HG03196 (cell line): ENCODE results near the gene LIMA1.
"Not testable (repeated sequence)": the region's sequence is repeated elsewhere in the genome, so short reads cannot be mapped to it uniquely, and the experiment has no call there.

ENCODE experiments used
- ATAC-seq: cut with Tn5 transposase; IDR thresholded peaks from one replicate; pipeline ENCODE4 v1.9.1; 2021; ENCODE audit not compliant: unreplicated experiment

LIMA1 gene

DNA sequence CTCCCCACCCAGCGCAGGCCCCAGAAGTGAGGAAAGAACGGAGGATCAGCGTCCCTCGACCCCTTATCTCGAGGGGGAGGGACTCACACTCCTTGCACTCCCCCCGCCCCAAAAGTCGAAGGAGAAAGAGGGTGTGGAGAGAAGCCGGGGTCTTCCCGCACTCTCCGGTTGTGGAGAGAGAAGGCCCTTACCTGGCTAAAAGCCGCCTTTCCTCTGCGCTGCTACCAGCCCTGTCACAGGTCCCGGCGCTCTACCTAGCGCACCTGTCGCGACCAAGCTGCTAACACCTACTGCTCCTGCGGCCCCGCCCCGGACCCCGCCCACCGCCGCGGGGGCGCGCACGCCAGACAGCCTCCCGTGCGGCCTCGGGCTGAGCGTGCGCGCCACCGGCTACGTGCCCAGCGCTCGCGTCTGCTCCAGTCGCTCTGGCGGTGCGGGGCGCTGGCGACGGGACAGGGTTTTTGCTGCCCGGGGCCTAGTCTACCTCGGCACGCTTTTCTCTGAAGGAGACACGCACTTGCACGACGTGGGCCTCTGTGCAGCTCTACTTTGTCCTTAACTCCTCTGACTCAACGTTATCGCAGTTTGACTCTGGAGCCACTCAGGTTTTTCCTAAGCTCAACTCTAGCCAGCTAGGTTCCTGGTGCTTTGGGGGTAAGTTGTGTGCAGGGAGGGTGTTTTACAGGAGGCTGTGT is at the start of gene LIMA1:
Gene LIMA1, minus strand, starts transcription at position 292 of the 695 bp plus-strand sequence. CDS start 34,769 bp downstream, outside the sequence.
- ATAC-seq = peak; percentile 97

DNA sequence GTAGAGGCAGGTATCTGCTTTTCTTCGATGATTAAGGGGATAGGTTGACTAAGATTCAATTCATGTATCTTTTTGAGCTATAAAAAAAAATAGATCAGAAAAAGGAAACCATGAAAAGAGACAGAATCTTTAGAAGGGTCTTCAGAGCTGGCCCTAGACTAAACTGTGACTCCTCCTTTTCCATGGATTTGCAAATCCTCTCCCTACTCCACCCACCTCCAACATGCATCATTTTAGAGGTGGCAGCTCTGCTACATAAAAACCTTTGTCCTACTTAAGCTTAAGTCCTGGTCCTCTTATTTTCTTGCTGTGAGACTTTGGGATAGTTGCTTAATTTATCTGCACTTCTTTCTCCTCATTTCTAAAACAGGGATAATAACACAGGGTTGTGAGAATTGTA is 48.4 kb upstream of the LIMA1 start:
- no peak for ATAC-seq

DNA sequence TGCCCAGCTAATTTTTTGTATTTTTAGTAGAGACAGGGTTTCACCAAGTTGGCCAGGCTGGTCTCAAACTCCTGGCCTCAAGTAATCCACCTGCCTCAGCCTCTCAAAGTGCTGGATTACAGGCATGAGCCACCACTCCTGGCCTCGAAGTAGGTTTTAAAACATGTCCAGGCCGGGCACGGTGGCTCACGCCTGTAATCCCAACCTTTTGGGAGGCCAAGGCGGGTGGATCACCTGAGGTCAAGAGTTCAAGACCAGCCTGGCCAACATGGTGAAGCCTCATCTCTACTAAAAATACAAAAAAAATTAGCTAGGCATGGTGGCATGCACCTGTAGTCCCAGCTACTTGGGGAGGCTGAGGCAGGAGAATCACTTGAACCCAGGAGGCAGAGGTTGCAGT is 45.3 kb upstream of the LIMA1 start:
- ATAC-seq = not testable (repeated sequence)

DNA sequence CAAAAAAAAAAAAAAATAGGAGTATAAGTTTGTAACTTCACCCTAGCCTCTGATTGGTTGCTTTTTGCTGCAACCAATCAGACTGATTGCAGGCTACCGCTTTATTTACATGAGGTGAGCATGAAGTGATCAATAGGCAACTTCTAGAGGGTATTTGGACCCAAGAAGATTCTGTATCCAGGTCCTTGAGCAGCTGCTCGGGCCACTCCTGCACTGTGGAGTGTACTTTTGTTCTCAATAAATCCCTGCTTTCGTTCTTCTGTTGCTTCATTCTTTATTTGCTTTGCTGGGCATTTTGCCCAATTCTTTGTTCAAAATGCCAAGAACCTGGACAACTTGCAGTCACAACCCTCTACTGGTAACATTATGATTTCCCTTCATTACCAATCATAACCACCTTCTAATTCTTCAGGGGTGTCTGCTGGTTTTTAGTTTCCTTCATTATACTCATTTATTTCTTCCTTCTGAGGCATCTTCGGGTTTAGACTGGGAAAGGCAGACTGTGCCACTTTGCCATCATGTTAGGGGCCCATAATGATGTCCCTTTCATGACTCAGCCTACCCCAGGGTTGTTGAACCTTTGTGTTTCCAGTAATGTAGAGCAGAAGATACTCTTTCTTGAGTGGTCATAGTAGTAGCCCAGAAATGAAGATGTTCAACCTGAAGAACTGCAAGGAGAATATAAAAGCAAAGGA is 43.4 kb upstream of the LIMA1 start:
- ATAC-seq = no peak

DNA sequence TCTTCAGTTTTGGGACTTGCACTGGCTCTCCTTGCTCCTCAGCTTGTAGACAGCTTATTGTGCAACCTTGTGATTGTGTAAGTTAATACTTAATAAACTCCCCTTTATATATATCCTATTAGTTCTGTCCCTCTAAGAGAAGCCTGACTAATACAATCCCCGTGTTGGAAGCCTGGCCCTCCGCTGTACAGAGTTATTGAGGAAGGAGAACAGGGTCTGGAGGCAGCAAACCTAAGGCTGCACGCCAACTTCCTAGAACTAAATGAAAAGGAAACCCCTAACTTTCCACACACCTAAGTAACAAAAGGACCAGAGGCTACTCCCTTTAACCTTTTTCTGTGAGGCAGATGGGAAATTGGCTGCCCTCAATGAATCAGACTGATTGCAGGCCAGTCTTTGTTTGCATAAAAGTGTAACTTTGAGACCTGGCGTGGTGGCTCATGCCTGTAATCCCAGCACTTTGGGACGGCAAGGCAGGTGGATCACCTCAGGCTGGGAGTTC is 42.6 kb upstream of the LIMA1 start:
- no peak for ATAC-seq

DNA sequence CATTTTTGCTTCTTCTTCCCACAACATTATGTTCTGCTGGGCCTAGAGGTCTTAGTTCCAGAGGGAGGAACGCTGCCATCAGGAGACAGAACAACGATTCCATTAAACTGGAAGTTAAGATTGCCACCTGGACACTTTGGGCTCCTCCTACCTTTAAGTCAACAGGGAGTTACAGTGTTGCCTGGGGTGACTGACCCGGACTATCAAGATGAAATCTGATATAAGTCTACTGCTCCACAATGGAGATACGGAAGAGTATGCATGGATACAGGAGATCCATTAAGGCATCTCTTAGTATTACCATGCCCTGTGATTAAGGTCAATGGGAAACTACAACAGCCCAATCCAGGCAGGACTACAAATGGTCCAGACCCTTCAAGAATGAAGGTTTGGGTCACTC is 41.5 kb upstream of the LIMA1 start:
- not testable (repeated sequence) for ATAC-seq

DNA sequence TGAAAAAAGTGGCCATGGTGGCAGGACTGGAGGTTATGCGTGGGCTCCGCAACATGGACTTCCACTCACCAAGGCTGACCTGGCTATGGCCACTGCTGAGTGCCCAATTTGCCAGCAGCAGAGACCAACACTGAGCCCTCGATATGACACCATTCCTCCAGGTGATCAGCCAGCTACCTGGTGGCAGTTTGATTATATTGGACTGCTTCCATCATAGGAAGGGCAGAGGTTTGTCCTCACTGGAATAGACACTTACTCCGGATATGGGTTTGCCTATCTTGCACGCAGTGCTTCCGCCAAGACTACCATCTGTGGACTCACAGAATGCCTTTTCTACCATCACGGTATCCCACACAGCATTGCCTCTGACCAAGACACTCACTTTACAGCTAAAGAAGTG is 40.8 kb upstream of the LIMA1 start:
- ATAC-seq = not testable (repeated sequence)

DNA sequence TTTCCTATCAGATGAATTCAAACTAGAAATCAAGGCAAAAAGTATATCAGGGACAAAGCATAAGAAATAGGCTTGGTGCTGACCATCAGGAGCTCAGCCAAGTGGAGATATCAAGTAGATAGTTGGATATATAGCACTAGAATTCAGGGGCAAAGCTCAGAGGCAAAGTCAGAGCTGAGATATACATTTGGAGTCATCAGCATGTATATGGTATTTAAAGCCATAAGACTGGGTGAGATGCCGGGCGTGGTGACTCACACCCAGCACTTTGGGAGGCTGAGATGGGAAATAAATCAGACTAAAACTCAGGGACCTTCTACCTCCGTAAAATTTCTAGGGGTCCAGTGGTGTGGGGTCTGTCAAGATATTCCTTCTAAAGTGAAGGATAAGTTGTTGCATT is 38.9 kb upstream of the LIMA1 start:
- no peak for ATAC-seq

DNA sequence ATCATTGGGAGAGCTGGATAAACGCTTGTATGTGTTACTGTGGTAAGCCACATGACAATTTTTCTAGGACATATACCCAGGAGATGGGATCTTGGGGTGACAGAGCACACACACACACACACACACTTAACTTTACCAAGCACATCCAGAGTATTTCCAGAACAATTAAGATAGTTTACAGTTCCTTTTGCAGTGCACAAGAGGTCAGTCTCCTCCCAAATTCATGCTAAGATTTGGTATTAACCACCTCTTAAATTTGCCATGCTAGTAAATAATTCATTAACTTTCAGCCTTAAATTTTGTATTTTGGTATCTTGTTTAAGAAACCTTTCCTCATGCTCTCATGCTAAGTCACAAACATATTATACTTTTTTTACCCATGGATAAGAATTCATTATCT is 33.9 kb upstream of the LIMA1 start:
- no peak for ATAC-seq

DNA sequence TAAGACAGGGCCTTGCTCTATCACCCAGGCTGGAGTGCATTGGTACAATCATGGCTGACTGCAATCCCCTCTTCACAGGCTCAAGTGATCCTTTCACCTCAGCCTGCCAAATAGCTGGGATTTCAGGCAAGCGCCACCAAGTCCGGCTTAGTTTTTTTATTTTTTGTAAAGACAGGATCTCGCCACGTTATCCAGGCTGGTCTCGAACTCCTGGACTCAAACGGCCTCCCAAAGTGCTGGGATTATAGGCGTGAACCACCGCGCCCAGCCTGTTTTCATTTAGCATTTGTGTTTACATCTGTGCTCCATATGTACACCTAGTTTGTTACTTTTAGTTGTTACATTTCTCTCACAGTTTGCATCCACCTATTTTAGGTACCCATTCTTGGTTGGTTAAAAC is 32.5 kb upstream of the LIMA1 start:
- ATAC-seq = no peak

DNA sequence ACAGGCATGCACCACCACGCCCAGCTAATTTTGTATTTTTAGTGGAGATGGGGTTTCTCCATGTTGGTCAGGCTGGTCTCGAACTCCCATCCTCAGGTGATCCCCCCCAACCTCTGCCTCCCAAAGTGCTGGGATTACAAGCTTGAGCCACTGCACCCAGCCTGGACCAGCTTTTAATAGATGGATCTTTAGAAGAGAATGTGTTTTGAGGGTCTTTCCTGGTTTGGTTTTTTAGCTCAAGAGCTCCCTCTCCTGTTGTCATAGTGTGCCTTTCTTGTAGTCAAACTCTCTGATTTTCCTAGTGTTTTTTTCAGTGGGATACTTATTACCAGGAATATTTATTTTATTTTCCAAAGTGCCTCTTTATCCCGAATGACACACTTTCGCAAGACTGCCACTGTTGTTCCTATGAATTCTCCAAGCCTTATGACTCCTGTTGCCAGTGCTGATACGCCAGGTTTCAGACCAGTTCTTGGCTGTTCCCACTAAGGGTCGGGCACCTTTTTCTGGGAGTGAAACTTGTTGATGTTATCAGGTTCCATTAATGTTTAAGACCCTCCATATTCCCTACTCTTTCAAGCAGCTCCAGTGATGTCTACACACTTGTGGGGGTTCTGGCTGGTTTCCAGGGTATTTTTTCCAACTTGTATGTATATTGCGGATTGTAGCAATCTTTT is 31.5 kb upstream of the LIMA1 start:
- no peak for ATAC-seq

DNA sequence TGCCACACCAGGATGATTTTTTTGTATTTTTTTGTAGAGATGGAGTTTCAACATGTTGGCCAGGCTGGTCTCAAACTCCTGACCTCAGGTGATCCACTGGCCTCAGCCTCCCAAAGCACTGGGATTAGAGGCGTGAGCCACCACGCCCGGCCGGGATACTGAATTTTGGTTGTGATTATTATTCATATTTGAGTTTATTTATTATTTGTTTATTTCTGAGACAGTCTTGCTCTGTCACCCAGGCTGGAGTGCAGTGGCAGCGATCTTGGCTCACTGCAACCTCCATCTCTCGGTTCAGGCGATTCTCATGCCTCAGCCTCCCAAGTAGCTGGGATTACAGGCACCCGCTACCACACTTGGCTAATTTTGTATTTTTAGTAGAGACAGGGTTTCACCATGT is 30.7 kb upstream of the LIMA1 start:
- ATAC-seq = not testable (repeated sequence)

DNA sequence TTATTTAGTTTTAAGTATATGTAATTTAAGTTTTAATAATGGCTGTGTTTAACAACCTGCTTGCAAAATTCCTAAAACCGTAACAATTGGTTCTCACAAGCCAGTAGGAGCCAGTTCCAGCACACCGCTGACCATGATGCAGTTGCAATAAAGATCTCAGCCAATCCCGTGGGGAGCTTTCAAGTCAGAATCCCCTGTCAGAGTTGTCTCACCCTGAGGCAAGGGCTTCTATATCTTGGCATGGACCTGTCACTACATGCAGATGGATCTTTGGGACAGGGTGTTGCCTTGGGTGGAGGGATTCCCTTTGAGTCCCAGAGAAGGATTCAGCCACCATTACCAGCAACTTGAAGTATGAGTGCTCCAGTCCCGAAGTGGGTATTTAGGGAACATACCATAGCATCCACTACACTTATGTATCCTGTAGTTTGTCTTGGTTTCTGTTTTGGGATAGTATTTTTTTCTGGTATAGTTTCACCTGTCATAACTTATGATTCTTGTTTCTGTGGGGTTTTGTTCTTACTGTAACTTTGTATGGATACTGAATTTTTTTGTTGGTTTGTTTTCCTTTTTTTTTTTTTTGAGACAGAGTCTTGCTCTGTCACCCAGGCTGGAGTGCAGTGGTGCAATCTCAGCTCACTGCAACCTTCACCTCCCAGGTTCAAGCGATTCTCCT is 30.1 kb upstream of the LIMA1 start:
- ATAC-seq = no peak

DNA sequence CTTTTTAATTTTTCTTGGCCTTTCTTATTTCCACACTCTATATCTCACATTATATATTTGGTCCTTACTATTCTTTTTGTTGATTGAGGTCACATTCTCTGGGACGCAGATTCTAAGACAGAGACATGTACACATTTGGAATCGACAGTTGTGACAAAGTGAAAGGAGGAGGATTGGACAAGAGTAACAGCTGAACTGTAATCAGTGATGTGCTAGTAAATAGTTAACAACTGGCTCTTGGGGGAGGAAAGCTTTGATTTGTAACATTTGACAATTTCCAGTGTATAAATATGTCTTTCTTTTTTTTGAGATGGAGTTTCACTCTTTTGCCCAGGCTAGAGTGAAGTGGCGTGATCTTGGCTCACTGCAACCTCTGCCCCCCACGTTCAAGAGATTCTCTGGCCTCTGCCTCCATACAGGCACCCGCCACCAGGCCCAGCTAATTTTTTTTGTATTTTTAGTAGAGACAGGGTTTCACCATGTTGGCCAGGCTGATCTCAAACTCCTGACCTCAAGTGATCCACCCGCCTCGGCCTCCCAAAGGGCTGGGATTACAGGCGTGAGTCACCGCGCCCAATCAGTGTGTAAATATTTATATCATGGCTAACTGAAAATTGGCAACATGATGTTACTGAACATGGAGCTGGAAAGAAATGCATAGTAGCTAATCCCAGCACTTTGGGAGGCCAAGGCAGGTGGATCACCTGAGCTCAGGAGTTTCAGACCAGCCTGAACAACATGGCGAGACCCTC is 28.7 kb upstream of the LIMA1 start:
- ATAC-seq = not testable (repeated sequence)

DNA sequence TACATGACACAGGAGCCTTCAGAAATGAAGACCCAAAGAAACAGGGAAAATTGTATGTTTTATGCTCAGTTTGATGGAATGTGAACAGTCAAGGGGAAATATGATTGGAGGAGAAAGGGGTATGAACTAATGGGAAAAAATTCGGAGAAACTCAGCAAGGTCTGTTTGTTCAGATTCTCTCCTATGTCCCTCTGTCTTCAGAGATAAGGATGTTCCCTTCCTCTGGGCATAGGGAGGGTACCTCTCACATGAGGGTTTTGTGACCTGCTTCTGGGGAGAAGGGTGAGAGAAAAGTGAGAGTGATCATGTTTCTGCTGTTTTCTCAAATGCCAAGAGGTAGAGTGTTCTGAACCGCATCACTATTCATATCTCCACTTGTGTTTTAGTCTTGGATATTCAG is 26.6 kb upstream of the LIMA1 start:
- no peak for ATAC-seq

DNA sequence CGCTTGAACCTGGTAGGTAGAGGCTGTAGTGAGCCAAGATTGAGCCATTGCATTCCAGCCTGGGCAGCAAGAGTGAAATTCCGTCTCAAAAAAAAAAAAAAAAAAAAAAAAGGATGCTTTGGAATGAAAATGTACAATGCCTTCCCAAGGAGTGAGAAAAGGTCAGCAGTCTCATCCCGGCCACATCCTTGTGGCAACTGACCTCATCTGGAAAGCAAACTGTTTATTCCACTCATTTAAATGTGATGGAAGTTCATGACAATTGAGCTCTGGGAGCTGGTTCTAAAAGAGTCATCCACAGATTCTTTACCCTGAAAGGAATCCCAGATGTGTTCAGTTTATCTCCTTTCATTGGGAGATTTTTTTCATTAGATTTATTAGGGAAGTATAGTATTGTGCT is 19.4 kb upstream of the LIMA1 start:
- no peak for ATAC-seq

DNA sequence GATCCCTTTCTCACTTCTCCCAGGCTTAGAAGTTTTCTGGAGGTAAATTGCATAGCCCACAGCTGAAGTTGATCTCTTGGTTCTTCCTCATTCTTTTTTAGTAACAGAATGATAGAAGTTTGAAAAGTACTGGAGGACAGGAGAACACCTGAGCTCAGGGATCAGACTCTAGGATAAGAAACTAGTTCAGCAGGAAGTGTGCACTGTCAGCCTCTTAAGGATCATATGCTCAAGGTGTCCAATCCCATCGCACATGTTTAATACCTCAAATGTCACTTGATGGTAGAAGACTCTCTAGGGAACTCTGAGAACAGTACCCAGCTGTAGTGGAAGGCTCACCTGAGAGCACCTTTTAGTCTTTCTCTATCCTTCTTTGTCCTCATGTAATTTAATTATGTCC is 14.7 kb upstream of the LIMA1 start:
- ATAC-seq = no peak

DNA sequence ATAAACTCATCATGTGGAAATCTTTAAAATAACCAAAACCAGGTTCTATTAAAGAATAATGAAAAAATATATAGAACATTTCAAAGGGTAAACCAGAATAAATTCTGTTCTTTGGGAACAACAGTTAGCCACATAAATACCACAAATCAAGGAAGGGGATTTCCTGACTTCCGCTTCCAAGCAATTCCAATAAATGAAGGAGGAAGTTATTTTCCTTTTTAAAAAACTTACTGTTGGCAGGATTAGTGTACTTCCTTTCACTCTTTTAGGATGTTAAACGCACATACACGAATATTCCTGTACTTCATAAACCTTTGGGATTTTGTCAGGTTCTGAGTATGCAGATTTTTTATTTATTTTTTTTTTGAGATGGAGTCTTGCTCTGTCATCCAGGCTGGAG is 13.7 kb upstream of the LIMA1 start:
- no peak for ATAC-seq

DNA sequence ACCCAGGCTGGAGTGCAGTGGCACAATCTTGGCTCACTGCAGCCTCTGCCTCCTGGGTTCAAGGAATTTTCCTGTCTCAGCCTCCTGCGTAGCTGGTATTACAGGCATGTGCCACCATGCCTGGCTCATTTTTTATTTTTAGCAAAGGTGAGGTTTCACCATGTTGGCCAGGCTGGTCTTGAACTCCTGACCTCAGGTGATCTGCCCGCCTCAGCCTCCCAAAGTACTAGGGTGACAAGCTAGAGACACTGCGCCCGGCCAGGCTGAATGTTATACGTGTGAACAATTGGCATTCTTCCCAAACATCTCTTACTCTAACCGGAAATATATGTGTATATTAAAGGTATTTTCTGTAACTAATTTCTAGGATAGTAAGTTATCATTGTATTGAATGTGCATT is 13.2 kb upstream of the LIMA1 start:
- ATAC-seq = no peak

DNA sequence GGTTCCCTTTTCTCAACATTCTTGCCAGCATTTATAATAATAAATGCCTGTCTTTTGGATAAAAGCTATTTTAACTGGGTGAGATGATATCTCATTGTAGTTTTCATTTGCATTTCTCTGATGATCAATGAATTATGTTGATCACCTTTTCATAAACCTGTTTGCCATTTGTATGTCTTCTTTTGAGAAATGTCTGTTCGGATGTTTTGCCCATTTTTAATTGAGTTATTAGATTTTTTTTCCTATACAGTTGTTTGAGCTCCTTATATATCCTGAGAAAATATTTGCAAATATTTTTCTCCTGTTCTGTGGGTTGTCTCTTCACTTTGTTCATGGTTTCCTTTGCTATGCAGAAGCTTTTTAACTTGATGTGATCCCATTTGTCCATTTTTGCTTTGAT is 8.1 kb upstream of the LIMA1 start:
- ATAC-seq = no peak

DNA sequence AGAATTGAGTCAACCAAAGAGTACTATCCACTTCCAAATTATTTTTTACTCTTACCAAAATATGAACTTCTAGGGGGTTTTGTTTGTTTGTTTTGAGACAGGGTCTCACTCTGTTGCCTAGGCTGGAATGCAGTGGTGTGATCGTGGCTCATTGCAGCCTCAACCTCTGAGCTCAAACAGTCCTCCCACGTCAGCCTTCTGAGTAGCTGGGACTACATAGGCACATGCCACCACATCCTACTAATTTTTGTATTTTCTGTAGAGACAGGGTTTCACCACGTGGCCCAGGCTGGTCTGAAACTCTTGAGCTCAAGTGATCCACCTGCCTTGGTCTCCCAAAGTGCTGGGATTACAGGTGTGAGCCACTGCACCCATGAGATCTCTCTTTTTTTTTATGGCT is 7.4 kb upstream of the LIMA1 start:
- ATAC-seq = not testable (repeated sequence)
